ENCODE measurements around the gene CDCP1.

GRCh38 chr3:45178183-45179023 is 32.2 kb upstream of the CDCP1 start:
- TF ChIP-seq POLR2A (IDR thresholded peaks at IDR 0.05) (no peak), CTCF (IDR thresholded peaks at IDR 0.05) (no peak)

Data from upper lobe of left lung (tissue), 4 donors.